Measurements from ENCODE around the gene KCTD17.

GRCh38 chr22:37027556-37027955 lies 24.0 kb upstream of the KCTD17 start:
- TF ChIP-seq HNRNPLL (IDR thresholded peaks at IDR 0.05; ENCODE audit: low read depth, low read length, poor library complexity, severe bottlenecking) (no peak), RBM22 (optimal IDR thresholded peaks at IDR 0.05; ENCODE audit: low read length) (no peak), ATRX (CRISPR knock-in tag; IDR thresholded peaks at IDR 0.05; ENCODE audit: borderline replicate concordance) (no peak)
